Measurements from ENCODE around the gene COL4A2. TPM values are rescaled to one million over a fixed set of nuclear protein-coding genes. Genes with fewer than 3 reads are reported as not detected.

Gene COL4A2
- total RNA-seq, 2 donors from 2014 or later = 999 to 1,135 TPM

- peak overlapping the region; percentile 65 to 96 for H3K27ac ChIP-seq
- H3K36me3 ChIP-seq = peaks cover 5% of the 10 kb centered on the region
- no peak for TF ChIP-seq CTCF (IDR thresholded peaks at IDR 0.05)
- DNase-seq (ENCODE audit: low spot score) = no peak
- peaks cover 19 to 82% of the 10 kb centered on the region in 2 donors for H3K4me1 ChIP-seq (ENCODE audit: control insufficient read depth in 1 of 2, low read depth in 2 of 2)
- no peak for ATAC-seq (ENCODE audit: insufficient number of reproducible peaks, low FRiP score, low read depth)
- no peaks in the 10 kb centered on the region for H3K27me3 ChIP-seq (replicated peaks; ENCODE audit: insufficient read depth)
- H3K9me3 ChIP-seq = no peaks in the 10 kb centered on the region
- no peak overlapping the region for H3K4me3 ChIP-seq
Observed at GRCh38 chr13:110354715-110355473, 47.8 kb downstream of the COL4A2 start.

GRCh38 chr13:110356362-110356761 is 49.3 kb downstream of the COL4A2 start:
- ATAC-seq (ENCODE audit: insufficient number of reproducible peaks, low FRiP score, low read depth) (no peak), DNase-seq (ENCODE audit: low spot score) (no peak)
- Histone ChIP-seq H3K9me3 (no peaks in the 10 kb centered on the region), H3K27me3 (replicated peaks; ENCODE audit: insufficient read depth) (no peaks in the 10 kb centered on the region), H3K4me1 (ENCODE audit: control insufficient read depth in 1 of 2, low read depth in 2 of 2) (peaks cover 31 to 84% of the 10 kb centered on the region in 2 donors), H3K27ac (peak overlapping the region; percentile 55 to 73), H3K36me3 (peaks cover 5% of the 10 kb centered on the region), H3K4me3 (no peak overlapping the region)
- TF ChIP-seq CTCF (IDR thresholded peaks at IDR 0.05) = no peak

GRCh38 chr13:110358381-110358780 is 51.3 kb downstream of the COL4A2 start:
- no peaks in the 10 kb centered on the region for H3K27me3 ChIP-seq (replicated peaks; ENCODE audit: insufficient read depth)
- H3K36me3 ChIP-seq = peaks cover 5% of the 10 kb centered on the region
- peaks cover 43 to 84% of the 10 kb centered on the region in 2 donors for H3K4me1 ChIP-seq (ENCODE audit: control insufficient read depth in 1 of 2, low read depth in 2 of 2)
- H3K9me3 ChIP-seq = no peaks in the 10 kb centered on the region
- H3K27ac ChIP-seq = peak overlapping the region; percentile 17 to 42
- TF ChIP-seq CTCF (IDR thresholded peaks at IDR 0.05) = no peak
- H3K4me3 ChIP-seq = no peak overlapping the region
- ATAC-seq (ENCODE audit: insufficient number of reproducible peaks, low FRiP score, low read depth) = no peak
- DNase-seq (ENCODE audit: low spot score) = no peak

- no peaks in the 10 kb centered on the region for H3K27me3 ChIP-seq (replicated peaks; ENCODE audit: insufficient read depth)
- no peak for TF ChIP-seq CTCF (IDR thresholded peaks at IDR 0.05)
- DNase-seq (ENCODE audit: low spot score) = no peak
- H3K36me3 ChIP-seq = peaks cover 5% of the 10 kb centered on the region
- peaks cover 42 to 79% of the 10 kb centered on the region in 2 donors for H3K4me1 ChIP-seq (ENCODE audit: control insufficient read depth in 1 of 2, low read depth in 2 of 2)
- no peaks in the 10 kb centered on the region for H3K9me3 ChIP-seq
- peak overlapping the region; percentile 80 to 94 for H3K27ac ChIP-seq
- ATAC-seq (ENCODE audit: insufficient number of reproducible peaks, low FRiP score, low read depth) = no peak
- H3K4me3 ChIP-seq = no peak overlapping the region
Observed at GRCh38 chr13:110359840-110360301, 52.8 kb downstream of the COL4A2 start.

GRCh38 chr13:110360598-110360997 is 53.5 kb downstream of the COL4A2 start:
- Histone ChIP-seq H3K4me3 (no peak overlapping the region), H3K4me1 (ENCODE audit: control insufficient read depth in 1 of 2, low read depth in 2 of 2) (peaks cover 45 to 83% of the 10 kb centered on the region in 2 donors), H3K27ac (peak overlapping the region; percentile 80 to 94), H3K27me3 (replicated peaks; ENCODE audit: insufficient read depth) (no peaks in the 10 kb centered on the region), H3K9me3 (no peaks in the 10 kb centered on the region), H3K36me3 (peaks cover 5% of the 10 kb centered on the region)
- TF ChIP-seq CTCF (IDR thresholded peaks at IDR 0.05) = no peak
- DNase-seq (ENCODE audit: low spot score) (no peak), ATAC-seq (ENCODE audit: insufficient number of reproducible peaks, low FRiP score, low read depth) (no peak)
